ELR (cell line): ENCODE data around the gene ATP10D.
"Not testable (repeated sequence)": the region's sequence is repeated elsewhere in the genome, so short reads cannot be mapped to it uniquely, and the experiment has no call there.

ENCODE experiments used
- DNase-seq: peaks from one replicate; pipeline ENCODE4 v3.0.0-alpha.2; 2015; ENCODE audit warnings: low read depth

ATP10D gene

DNA sequence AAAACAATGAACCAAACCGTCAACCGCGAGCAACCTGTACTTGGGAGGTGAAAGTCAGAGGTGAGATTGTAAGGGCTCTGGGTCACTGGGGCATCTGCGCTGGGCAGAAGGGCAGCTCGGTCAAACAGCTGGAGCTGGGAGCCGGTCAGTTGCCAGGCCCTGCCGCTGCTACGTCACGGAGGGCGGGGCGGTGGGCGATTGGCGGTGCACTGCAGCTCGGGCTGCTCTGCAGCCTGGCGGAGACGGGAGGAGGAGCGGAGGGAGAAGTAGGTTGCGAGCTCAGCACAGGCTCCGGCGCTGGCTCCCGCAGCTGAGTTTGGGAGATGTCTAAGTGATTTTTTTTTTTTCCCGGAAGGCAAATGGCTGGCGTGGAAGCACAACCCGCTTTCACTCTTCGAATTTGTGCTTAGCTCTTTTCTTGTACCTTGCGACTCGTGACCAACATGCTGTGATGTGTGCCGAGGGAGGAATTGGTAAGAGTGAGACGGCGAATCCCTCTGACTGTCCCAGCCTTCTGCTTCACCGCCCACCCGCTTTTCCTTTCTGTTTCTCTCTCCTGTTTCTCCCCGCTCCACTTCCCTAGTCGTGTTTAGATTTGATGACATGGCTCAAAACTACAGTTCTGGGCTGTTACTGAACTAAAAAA lies at the start of gene ATP10D:
TSS of gene ATP10D (plus strand) at position 229 of the 646 bp plus-strand sequence. CDS start 27,266 bp downstream, outside the sequence.
- peak; percentile 92 for DNase-seq

DNA sequence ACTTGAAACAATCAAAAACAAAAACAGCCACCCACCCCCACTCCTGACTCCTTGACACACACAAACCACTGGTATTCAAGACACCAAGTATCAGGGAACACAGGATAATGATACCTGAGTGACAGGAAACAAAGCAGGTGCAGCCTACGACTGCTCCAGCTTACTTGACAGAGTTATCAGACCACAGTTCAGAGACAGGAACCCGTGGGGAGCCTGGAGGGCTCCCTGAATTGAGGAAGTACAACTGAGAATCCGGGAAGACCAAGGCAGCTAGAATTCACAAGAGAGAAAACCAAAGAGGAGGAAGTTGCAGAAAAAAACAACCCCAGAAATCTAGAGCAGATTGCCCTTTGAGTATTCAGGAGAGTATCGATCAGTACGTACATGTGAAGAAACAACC lies 42.1 kb upstream of the ATP10D start:
- no peak for DNase-seq

GRCh38 chr4:47444031-47444430 lies 41.0 kb upstream of the ATP10D start:
- no peak for DNase-seq

- peak; percentile 5 for DNase-seq
Measured at GRCh38 chr4:47451657-47452056, 33.4 kb upstream of the ATP10D start.

- DNase-seq, result peak; percentile 30
Measured at GRCh38 chr4:47462799-47463234, 22.3 kb upstream of the ATP10D start.

DNA sequence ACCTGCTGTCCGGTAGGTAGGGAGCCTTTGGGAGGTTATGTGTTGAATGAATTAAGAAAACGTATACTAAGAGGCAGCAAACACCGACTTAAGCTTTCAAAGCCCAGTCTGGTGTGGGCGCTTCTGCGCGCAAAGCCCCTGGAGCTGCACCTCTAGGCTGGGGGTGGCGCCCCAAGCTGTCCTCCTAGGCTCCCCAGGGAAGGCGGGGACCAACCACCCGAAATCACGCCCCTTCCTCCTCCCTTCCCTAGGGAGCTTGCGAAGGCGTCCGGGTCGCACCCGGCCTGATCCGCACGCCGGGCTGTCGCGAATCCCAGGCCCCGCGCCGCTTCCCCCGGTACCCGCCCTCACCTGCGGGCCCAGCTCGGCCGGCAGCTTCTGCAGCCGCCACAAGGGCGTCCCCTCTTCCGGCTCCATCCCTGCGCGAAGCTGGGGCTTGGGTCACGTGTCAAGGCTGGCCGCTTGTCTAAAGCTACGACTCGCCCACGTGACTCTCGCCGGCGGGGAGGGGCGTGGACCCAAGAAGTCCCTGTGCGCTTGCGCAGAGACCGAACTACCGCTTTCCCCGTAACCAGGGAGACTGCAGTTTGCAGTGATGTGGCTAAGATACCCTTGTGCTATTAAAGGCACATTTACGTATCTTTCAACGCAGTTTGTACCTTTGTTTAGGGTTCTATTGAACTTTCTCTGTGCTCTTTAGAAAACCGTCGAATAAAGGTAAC lies 21.7 kb upstream of the ATP10D start, which contains the start of gene COMMD8:
TSS of gene COMMD8 (minus strand) at position 468 of the 722 bp plus-strand sequence. CDS start at position 417, 51 bp downstream.
- DNase-seq, result peak; percentile 97

DNA sequence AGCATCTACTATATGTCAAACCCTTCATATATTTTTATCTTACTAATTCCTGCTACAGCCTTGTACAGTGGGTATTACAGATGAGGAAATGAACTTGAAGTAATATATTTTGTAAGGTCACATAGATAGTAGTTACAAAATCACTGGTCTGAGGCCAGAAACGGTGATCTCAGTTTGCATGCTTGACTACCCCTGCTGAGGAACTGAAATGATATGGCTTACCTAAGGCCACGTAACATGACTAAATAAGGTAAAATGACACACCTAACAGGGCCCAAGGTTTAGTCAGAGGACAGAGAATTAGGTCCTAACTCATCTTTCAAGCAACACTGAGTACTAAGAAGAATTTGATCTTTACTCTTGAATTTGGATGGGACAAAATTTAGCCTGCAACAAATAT lies 20.1 kb upstream of the ATP10D start:
- DNase-seq, result no peak

DNA sequence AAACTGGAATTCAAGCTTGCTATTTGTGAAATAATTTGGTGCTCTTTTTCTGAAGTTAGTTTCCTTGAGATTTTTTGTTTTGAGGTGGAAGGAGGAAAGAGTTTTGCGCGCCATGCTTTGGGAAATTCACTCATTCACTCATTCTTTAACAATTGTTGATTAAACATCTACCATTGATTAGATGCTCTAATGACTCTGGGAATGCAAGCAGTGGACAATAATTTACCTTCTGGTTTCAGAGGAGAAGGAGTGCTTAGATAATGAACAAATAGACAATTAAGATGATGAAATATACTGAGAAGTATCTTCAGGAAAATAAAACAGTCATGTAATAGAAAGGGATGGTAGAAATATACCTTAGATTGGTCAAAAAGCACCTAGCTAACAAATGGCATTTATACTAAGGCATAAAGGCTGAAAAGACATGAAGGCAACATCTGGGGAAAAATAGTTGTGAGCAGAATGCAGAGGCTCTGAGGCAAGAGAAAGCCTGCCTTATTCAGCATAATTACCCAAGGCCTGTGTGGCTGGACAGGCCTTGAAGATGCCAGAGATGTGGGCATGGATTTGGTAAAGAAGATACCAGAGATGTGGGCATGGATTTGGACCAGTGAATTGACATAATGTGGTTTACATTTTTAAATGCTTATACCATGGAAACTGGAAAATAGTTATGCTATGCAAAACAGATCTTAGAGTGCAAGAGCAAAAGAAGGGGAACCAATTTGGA lies 18.9 kb upstream of the ATP10D start:
- no peak for DNase-seq

DNA sequence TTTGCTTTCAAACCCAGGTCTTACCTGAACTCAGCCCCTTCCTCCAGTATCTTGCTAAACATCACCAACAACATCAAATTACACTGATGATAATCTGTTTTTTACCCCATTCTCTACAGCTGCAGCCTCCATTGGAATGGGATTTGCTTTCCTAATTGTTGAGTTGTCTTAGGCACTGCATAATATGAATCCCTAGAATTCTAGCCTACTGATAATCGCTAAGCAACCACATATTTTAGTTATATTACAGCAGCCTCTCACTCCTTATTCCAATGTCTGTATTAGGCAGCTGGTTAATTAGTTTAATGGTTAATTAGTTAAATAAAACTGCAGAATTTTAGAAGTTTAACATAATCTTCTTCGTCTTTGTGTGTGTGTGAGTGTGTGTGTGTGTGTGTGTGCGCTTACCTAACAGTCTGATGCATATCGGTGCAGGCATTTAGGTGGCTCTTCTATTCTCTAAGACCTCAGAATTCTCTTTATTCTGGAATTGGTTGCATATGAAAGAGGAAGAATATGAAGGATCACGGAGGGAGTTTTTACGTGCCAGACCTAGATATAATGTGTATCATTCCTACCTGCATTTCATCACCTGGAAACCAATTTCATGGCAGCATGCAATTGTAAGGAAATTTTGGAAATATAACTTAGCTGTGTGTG lies 16.2 kb upstream of the ATP10D start:
- DNase-seq, result no peak

DNA sequence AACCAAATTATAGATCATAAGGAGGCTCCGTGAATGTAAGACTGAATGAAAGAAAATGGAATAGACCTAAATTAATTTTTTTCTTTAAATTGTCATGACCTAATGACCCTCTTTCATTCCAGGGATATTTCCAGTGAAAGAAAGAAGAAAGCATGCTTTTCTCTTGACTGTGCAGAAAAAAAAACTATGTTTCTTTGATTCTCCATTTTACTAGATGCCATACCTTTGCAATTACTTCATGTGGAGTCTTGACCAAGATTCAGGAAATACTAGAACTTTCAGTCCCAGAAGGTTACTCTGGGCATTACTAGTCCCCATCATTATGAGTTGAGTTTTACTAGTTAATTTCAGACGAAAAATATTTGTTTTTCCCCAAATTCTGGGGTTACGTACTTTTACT lies 15.1 kb upstream of the ATP10D start:
- DNase-seq, result peak; percentile 58

DNA sequence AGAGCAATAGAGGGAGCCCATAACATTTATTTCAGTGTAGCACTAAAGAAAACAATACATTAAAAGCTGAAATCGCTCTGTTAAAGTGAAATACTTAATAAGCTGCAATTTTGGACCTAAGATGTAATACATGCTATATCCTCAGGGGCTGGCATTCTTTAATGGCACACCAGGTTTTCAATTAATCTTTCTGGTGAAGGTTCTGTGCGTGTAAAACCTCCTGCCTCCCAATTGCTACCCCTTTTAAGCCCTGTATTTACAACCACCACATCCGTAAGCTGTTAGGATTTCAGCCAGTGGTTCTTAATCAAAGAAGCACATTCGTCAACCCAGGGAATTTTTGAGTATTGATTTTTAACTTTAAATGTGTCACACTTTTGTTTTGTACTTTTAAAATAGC lies 14.0 kb upstream of the ATP10D start:
- DNase-seq, result peak; percentile 13

GRCh38 chr4:47471591-47471990 lies 13.5 kb upstream of the ATP10D start:
- DNase-seq, result no peak

GRCh38 chr4:47473141-47473750 lies 11.8 kb upstream of the ATP10D start:
- no peak for DNase-seq

DNA sequence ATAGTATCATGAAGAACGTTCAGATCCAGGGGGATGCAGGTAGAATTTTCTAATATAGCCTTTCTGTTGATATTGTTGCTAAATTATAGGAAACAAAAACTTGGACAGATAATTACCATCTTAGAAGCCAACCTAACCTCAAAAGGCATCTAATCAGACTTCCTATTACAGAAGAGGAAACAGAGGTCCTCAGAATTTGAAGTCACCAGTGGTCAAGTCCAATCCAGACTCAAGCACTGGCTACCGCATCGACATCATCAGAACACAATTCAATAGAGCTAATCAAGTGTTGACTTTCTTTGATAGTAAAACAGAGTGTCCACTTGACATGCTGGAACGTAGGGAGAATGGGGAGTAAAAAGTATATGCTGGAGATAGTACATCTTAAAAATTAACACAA lies 10.3 kb upstream of the ATP10D start:
- DNase-seq, result no peak

- no peak for DNase-seq
Measured at GRCh38 chr4:47475411-47475810, 9.7 kb upstream of the ATP10D start.

DNA sequence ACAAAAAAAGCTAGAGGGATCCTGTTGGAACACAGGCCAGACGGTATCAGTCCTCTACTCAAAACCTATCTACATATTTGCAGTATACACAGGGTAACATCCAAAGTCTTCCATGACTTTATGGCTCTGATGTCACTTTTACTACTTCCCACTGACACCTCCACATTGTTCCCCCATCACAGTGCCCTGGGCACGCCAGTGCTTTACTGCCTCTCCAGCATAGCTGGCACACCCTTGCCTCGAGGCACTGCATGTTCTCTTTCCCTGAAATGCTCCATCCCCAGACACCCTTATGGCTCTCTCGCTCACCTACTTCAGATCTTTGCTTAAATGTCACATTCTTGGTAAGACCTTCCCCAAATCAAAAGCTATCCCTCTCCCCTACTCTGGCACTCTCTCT lies 6.3 kb upstream of the ATP10D start:
- no peak for DNase-seq

DNA sequence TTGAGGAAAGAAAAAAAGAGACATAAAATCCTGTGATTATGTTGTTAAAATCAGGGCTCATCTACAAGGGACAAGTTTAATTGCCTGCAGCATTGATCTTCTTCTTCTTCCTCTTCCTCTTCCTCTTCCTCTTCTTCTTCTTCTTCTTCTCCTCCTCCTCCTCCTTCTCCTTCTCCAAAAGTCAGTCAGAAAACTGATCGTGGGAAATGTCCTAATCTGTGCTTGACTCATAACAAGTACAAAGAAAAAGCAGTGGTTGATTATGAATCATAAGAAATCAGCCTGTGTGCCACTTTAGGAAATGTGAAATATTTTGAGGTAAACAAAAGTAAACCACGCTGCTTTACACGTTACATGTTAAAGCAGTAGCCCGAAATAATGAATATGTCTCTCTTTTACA lies 2.7 kb upstream of the ATP10D start:
- DNase-seq, result peak; percentile 89

- DNase-seq, result peak; percentile 13
Measured at GRCh38 chr4:47483745-47484144, 1.3 kb upstream of the ATP10D start.

DNA sequence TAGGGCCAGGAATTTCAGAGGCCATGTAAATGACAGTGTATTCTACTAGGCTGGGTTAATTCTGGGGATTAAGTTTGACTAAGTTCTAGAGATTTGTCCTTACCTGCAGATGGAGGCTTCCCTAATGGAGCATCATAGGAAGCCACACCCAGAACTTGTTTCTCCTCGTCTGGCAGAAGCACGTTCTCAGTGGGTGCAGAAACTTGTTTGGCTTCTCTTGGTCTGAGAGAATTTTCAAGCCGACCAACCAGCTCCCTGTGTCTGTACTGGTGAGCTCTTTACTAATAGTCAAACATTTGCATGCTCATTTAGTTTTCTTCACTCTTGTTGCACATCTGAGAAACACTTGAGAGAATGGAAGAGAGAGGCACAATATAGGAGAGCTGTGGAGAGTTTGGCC lies 907 bp upstream of the ATP10D start:
- DNase-seq, result no peak

DNA sequence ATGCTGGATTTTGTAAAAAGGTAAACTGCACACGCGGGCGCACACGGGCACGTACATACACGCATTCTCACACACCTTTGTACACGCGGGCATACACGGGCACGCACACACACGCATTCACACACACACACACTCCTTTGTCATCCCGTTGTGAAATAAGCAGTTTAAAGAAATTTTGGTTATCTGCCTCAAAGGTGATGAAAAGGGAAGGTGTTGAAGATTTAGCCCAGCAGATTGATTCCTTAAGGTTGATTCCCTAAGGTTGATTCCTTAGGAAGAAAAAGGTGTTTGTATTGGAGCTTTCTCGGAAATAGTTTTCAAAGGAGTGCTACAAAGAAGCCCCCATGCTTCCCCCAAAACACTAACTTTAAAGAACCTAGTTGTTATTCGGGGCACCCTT lies 693 bp downstream of the ATP10D start:
- DNase-seq, result no peak

- peak; percentile 28 for DNase-seq
Measured at GRCh38 chr4:47486231-47486673, 1.2 kb downstream of the ATP10D start.

DNA sequence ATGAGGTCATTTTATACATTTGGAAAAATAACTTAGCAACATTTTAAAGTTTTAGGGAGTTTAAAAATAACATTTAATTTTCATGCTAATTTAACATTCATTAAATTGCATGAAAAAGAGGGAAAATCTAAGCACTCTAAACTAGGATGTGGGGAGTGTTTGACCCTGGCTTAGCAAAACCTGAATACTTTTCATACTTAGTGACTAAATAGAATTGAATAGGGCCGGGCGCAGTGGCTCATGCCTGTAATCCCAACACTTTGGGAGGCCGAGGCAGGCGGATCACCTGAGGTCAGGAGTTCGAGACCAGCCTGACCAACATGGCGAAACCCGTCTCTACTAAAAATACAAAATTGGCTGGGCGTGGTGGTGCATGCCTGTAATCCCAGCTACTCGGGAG lies 1.7 kb downstream of the ATP10D start:
- DNase-seq, result not testable (repeated sequence)
